Ovary (tissue), 9 donors: ENCODE data around the gene RECQL5. TPM values are rescaled to one million over a fixed set of nuclear protein-coding genes. Genes with fewer than 3 reads are reported as not detected.
A peak's percentile ranks its signal among the peaks of the same experiment; 100 is the strongest.

Source experiments
- DNase-seq, 5 donors: peaks; one replicate each; pipeline ENCODE4 v3.0.0-alpha.2; 2019 to 2020
- H3K27ac ChIP-seq, 2 donors: fragments of 200-600 bp; one replicate each; pipeline versions ENCODE4 v1.5.1 to v1.8.0; 2019 to 2022
- H3K27me3 ChIP-seq: fragments of 200-600 bp; one replicate; pipeline ENCODE4 v1.8.0; 2022
- H3K36me3 ChIP-seq: fragments of 200-600 bp; sonication (generic); one replicate; pipeline ENCODE4 v1.5.1; 2019
- H3K4me1 ChIP-seq: one replicate; pipeline ENCODE4 v1.8.1; 2013; ENCODE audit warnings: mild to moderate bottlenecking, moderate library complexity; ENCODE audit not compliant: insufficient read depth
- H3K4me3 ChIP-seq: fragments of 200-600 bp; sonication (generic); one replicate; pipeline ENCODE4 v1.5.1; 2017
- H3K9me3 ChIP-seq, 2 donors: fragments of 200-600 bp in 1 of 2; sonication (generic) in 1 of 2; one replicate each; pipeline versions ENCODE4 v1.5.1 to v1.8.1; 2013 to 2019; ENCODE audit warnings: mild to moderate bottlenecking in 1 of 2, moderate library complexity in 1 of 2
- CTCF ChIP-seq, 3 donors: fragments of 450-650 bp in 2 of 3; fragments of 200-600 bp in 1 of 3; IDR thresholded peaks; one replicate each; pipeline versions ENCODE4 v1.5.1 to v1.8.0; 2016 to 2022; ENCODE audit warnings: antibody characterized with exemption in 3 of 3, mild to moderate bottlenecking in 1 of 3
- EP300 ChIP-seq: sonication (generic); formaldehyde crosslinking; IDR thresholded peaks from one replicate; pipeline ENCODE4 v1.6.1; 2017; ENCODE audit warnings: antibody characterized with exemption
- POLR2A ChIP-seq: fragments of 450-650 bp; IDR thresholded peaks from one replicate; pipeline ENCODE4 v1.6.1; 2017; ENCODE audit warnings: antibody characterized with exemption, mild to moderate bottlenecking, moderate library complexity
- WGBS, 3 donors: extraction: QIAGEN DNeasy Blood & Tissue Kit in 1 of 3; methylation state at CpG; one replicate each; pipeline versions ENCODE4 v1.1.5 to v1.1.7; 2013 to 2017; 5-methylcytosine and 5-hydroxymethylcytosine counted together
- intact Hi-C, 4 donors: fragments of 100-400 bp; cut with DNase I; formaldehyde crosslinking; loops; one replicate each; pipeline versions ENCODE4 v1.11.0 to v1.15.1; 2022 to 2023
- polyA plus RNA-seq, 2 donors: library from polyadenylated mRNA; stranded (reverse); fragments of 200-250 nt in 1 of 2; fragments of 350-450 nt in 1 of 2; fragmentation: Illumina TruSeq in 1 of 2; extraction: RNeasy Lipid Tissue Mini Kit (QIAGEN cat#74804) in 1 of 2; gene quantifications; one replicate each; pipeline ENCODE4 v1.2.3, GENCODE V29; 2013 to 2014
- total RNA-seq, 7 donors: library from RNA; depleted of rRNA in 2 of 7; stranded (reverse); fragments of >200 nt in 2 of 7; fragmentation: NEBNext Ultra II Directional in 3 of 7; extraction: Animal tissue kit (Norgen Biotek cat#: 25700) in 3 of 7; gene quantifications; one replicate each; pipeline versions ENCODE4 v1.1.0 to v1.2.4, GENCODE V29; 2016 to 2023
- donor health status: DM: no; HTN: no; CAD: no; lungs with moderate emphysema.
- donor health status: DM: no; HTN: no; CAD: no.
- donor health status: Bipolar disorder and iron deficiency.
- donor health status: DM: yes; HTN: yes; CAD: no.
- donor health status: DM: no; HTN: no; CAD: no.
- donor health status: DM: yes; HTN: yes; CAD: no.

The RECQL5 gene
- total and polyA plus RNA-seq, 9 donors = 13.8 to 32.8 (median 23.9) TPM

GRCh38 chr17:75592348-75593020, 74.5 kb downstream of the RECQL5 start:
- H3K27ac ChIP-seq = no peak overlapping the region
- H3K4me1 ChIP-seq = peaks cover 5% of the 10 kb centered on the region
- DNase-seq = no peak
- intact Hi-C loops = no loop called here
- no peak overlapping the region for H3K4me3 ChIP-seq
- TF ChIP-seq CTCF (IDR thresholded peaks at IDR 0.05) (no peak), POLR2A (no peak), EP300 (no peak)
- WGBS, 3 donors = 84 to 91% (median 87%) methylated on average over 16 to 17 of the region's 17 CpGs
- H3K9me3 ChIP-seq = no peaks in the 10 kb centered on the region
- no peaks in the 10 kb centered on the region for H3K27me3 ChIP-seq
- no peaks in the 10 kb centered on the region for H3K36me3 ChIP-seq

DNA sequence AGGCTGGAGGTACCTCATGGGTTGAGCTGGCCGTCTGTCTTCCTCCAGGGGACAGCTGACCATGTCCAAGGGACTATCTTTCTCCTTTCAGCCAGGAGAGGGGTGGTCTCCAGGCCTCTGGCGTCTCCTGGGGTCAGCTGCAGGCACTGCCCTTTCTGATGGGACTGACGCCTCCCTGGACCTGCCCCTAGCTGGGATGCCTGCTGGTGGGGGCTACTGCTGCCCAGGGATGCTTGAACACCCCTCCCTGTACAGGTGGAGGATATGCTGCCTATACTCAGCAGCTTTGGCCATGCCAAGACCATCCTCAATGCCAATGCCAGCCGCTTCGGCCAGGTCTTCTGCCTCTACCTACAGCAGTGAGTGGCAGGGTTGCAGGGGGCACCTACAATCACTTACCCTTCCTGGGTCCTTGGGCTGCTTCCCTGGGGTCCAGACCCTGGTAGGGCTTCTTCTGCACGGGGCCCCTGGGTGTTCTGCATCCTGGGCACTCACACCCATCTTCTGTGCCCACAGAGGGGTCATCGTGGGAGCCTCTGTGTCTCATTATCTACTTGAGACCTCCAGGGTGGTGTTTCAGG, 75.1 kb downstream of the RECQL5 start:
- peaks cover 6% of the 10 kb centered on the region for H3K4me1 ChIP-seq
- H3K9me3 ChIP-seq = no peaks in the 10 kb centered on the region
- no peak overlapping the region for H3K4me3 ChIP-seq
- H3K27me3 ChIP-seq = no peaks in the 10 kb centered on the region
- H3K36me3 ChIP-seq = no peaks in the 10 kb centered on the region
- DNase-seq = no peak
- 88 to 94% (median 90%) methylated on average over 6 to 7 of the region's 7 CpGs for WGBS, 3 donors
- no peak overlapping the region for H3K27ac ChIP-seq
- intact Hi-C loops = loop anchor here in 1 of 4 donors (2.0 kb wide), 1 partner anchor 41 kb away; the partner anchor contains the start of gene SMIM5
- no peak for TF ChIP-seq POLR2A
- TF ChIP-seq EP300 = no peak
- TF ChIP-seq CTCF (IDR thresholded peaks at IDR 0.05) = no peak

DNA sequence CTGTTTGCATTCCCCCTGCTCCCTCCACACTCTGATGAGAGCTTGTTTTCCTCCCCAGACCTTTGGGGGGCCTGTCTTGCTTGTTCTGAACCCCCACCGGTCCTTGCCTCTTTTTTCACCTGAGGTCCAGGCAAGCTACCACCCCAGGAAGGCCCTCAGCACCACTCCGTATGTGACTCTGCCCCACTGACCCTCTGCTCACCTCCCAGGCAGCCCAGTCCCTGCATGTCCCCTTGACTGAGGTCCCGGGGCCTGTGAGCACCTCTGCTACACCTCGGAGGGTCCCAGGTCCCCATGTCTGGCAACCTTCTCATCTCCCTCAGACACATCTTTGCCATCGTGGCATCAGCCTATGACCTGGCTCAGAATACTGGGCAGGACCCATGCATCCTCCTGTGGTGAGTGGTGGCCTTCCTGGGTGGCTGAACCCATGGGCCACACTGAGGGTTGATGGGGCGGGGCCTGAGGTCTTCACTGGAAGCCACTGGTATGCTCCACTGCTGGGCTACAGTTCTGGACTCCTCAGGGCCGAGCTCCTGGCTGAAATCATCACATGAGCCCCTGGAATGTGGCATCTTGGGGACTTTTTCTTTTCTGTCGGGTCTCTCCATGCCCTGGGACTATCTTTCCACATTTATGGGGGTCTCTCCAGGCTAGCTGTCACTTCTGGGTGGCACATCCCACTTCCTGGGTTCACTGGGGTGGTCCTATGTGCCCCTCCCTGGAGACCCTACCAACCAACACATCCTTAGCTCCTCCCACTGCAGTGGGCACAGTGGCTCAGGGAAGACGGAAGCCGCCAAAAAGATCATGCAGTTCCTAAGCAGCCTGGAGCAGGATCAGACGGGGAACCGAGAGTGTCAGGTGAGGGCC, 75.9 kb downstream of the RECQL5 start:
- no peaks in the 10 kb centered on the region for H3K36me3 ChIP-seq
- WGBS, 3 donors = 76 to 91% (median 89%) methylated on average over 12 of the region's 12 CpGs
- no peaks in the 10 kb centered on the region for H3K9me3 ChIP-seq
- H3K4me3 ChIP-seq = no peak overlapping the region
- TF ChIP-seq EP300 (no peak), POLR2A (no peak), CTCF (IDR thresholded peaks at IDR 0.05) (no peak)
- no peaks in the 10 kb centered on the region for H3K27me3 ChIP-seq
- H3K4me1 ChIP-seq = peaks cover 6% of the 10 kb centered on the region
- no peak overlapping the region for H3K27ac ChIP-seq
- intact Hi-C loops = loop anchor here in 1 of 4 donors (2.0 kb wide), 1 partner anchor 42 kb away; the partner anchor contains the start of gene SMIM5
- no peak for DNase-seq

GRCh38 chr17:75590314-75590761, 76.6 kb downstream of the RECQL5 start:
- intact Hi-C loops = loop anchor here in 1 of 4 donors (2.0 kb wide), 1 partner anchor 42 kb away; the partner anchor contains the start of gene SMIM5
- H3K27ac ChIP-seq = peak overlapping the region in 1 of 2 donors; percentile 86
- peaks cover 6% of the 10 kb centered on the region for H3K4me1 ChIP-seq
- no peaks in the 10 kb centered on the region for H3K27me3 ChIP-seq
- H3K36me3 ChIP-seq = no peaks in the 10 kb centered on the region
- no peaks in the 10 kb centered on the region for H3K9me3 ChIP-seq
- DNase-seq = no peak
- WGBS, 3 donors = 87 to 91% (median 91%) methylated on average over 7 to 8 of the region's 8 CpGs
- H3K4me3 ChIP-seq = no peak overlapping the region
- no peak for TF ChIP-seq POLR2A
- no peak for TF ChIP-seq CTCF (IDR thresholded peaks at IDR 0.05)
- no peak for TF ChIP-seq EP300
